Stomach (tissue), 9 donors: ENCODE results near the gene SULT1A1. TPM values are rescaled to one million over a fixed set of nuclear protein-coding genes. Genes with fewer than 3 reads are reported as not detected.
A peak's percentile ranks its signal among the peaks of the same experiment; 100 is the strongest.
"Not testable (repeated sequence)": the region's sequence is repeated elsewhere in the genome, so short reads cannot be mapped to it uniquely, and the experiment has no call there.

Experiments
- DNase-seq, 2 donors: peaks; one replicate each; pipeline versions ENCODE4 v3.0.0 to v3.0.0-alpha.2; 2013 to 2019
- H3K27ac ChIP-seq, 5 donors: fragments of 200-600 bp in 4 of 5; sonication (generic) in 4 of 5; one replicate each; pipeline ENCODE4 v1.5.1; 2013 to 2019; ENCODE audit warnings: mild to moderate bottlenecking in 1 of 5, moderate library complexity in 1 of 5
- H3K27me3 ChIP-seq, 3 donors: fragments of 200-600 bp; sonication (generic); one replicate each; pipeline ENCODE4 v1.5.1; 2017 to 2019; ENCODE audit warnings: mixed run types in 1 of 3
- H3K36me3 ChIP-seq, 4 donors: fragments of 200-600 bp; sonication (generic); 1 replicate in 3 of 4; 2 replicates in 1 of 4; pipeline ENCODE4 v1.5.1; 2016 to 2019
- H3K4me1 ChIP-seq, 4 donors: fragments of 200-600 bp; sonication (generic); one replicate each; pipeline ENCODE4 v1.5.1; 2016 to 2019
- H3K4me3 ChIP-seq, 4 donors: fragments of 200-600 bp; sonication (generic) in 3 of 4; one replicate each; pipeline ENCODE4 v1.5.1; 2016 to 2019; ENCODE audit warnings: mild to moderate bottlenecking in 1 of 4
- H3K9me3 ChIP-seq, 4 donors: fragments of 200-600 bp; sonication (generic); one replicate each; pipeline ENCODE4 v1.5.1; 2016 to 2019
- EP300 ChIP-seq: sonication (generic); formaldehyde crosslinking; IDR thresholded peaks from one replicate; pipeline ENCODE4 v1.6.1; 2017; ENCODE audit warnings: antibody characterized with exemption
- POLR2A ChIP-seq, 4 donors: fragments of 450-650 bp; IDR thresholded peaks; one replicate each; pipeline ENCODE4 v1.6.1; 2016; ENCODE audit warnings: antibody characterized with exemption in 4 of 4, control low read depth in 2 of 4, mild to moderate bottlenecking in 1 of 4, moderate library complexity in 1 of 4
- POLR2AphosphoS5 ChIP-seq, 3 donors: sonication (generic); formaldehyde crosslinking; IDR thresholded peaks; one replicate each; pipeline ENCODE4 v1.6.1; 2016; ENCODE audit warnings: antibody characterized with exemption in 3 of 3
- WGBS, 5 donors: extraction: QIAGEN DNeasy Blood & Tissue Kit in 3 of 5; methylation state at CpG; one replicate each; pipeline versions ENCODE4 v1.1.5 to v1.1.7; 2013 to 2018; 5-methylcytosine and 5-hydroxymethylcytosine counted together
- intact Hi-C: fragments of 100-400 bp; cut with DNase I; formaldehyde crosslinking; loops from one replicate; pipeline ENCODE4 v1.15.1; 2023; ENCODE audit warnings: low total_unique reads
- polyA plus RNA-seq, 3 donors: library from polyadenylated mRNA; stranded (reverse); fragments of 200-250 nt; gene quantifications; one replicate each; pipeline ENCODE4 v1.2.3, GENCODE V29; 2013
- total RNA-seq, 5 donors: library from RNA; depleted of rRNA; stranded (reverse); fragments of >200 nt; gene quantifications; one replicate each; pipeline versions ENCODE4 v1.1.0 to v1.2.3, GENCODE V29; 2014 to 2016
- TF ChIP-seq, protein P1 (sequence below), 7 experiments: fragments of 450-650 bp in 4 of 7; fragments of 200-600 bp in 3 of 7; sonication (generic) in 3 of 7; IDR thresholded peaks; one replicate each; pipeline ENCODE4 v1.5.1; 2016 to 2019; ENCODE audit warnings: antibody characterized with exemption in 7 of 7, control low read depth in 2 of 7, mild to moderate bottlenecking in 1 of 7
- donor health status: healthy with polysubstance abuse.
- donor health status: Bipolar disorder and iron deficiency.
- donor health status: healthy.

Gene SULT1A1
- total and polyA plus RNA-seq, 8 donors, result 6.2 to 99.8 (median 50.6) TPM

DNA sequence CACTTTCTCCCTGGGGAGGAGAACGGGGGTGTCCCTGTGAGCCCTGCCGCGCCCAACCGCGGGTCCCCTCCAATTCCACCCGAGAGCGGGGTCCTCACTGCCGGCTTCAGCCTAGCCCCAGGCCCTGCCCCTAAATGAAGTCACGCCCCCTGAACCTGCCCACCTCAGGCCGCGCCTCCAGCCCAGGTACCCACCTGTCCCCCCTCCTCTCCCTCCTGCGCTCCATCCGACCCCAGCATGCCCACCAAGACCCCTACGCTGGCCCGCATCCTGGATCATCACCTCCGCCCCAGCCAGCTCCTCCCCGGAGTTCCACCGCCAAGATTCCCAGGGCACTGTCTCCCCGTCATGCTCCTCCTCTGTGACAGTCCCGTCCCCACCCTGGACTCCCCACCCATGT lies 8.9 kb downstream of the SULT1A1 start:
- intact Hi-C loops, H3K9me3 ChIP-seq, DNase-seq, H3K27me3 ChIP-seq, H3K4me3 ChIP-seq, H3K27ac ChIP-seq: not testable (repeated sequence)
- WGBS, 5 donors, result 33 to 70% (median 64%) methylated on average over 8 to 11 of the region's 20 CpGs
- Histone ChIP-seq H3K36me3 (peaks cover 0 to 16% (median 8%) of the 10 kb centered on the region in 4 donors), H3K4me1 (peaks cover 11 to 21% (median 17%) of the 10 kb centered on the region in 4 donors)

DNA sequence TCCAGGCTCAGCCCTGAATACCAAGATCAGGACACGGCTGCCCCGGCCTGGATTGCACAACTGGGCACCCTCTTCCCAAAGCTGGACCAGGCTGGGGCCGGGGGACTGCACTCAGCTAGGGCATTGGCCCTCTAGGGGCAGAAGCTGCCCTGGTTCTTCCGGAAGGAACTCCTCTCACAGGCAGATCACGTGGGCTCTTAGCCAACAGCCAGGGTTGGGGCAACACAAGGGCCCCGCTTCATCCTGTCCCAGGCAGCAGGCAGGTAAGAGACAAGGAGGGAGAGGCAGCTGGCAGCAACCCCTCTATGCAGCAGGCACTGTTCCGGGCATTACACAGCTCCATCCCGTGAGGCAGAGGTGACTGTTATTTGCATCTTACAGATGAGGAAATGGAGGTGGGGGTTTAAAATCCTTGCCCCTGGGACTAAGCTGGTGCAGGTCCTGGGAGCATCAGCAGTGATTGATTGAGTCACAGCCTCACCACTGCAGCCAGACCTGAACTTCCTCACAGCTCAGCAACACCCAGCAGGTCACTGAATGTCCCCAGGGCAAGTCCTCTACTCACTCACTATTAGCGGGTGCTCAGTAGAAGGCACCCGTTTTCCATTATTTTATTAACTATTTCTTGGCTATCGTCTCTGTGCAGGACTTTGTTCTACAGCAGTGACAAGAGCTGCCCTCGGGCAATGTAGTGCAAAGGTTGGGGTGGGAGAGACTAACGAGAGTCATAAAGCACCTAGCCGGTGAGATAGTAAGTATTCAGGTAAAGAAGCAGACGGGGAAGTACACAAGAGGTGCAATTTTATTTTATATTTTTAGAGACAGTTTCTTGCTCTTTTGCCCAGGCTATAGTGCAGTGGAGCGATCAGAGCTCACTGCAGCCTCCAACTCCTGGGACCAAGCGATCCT lies 10.2 kb downstream of the SULT1A1 start:
- H3K9me3 ChIP-seq, H3K27me3 ChIP-seq, H3K4me3 ChIP-seq, intact Hi-C loops, DNase-seq, H3K27ac ChIP-seq: not testable (repeated sequence)
- WGBS, 5 donors, result no CpG with 5 or more reads among the region's 17 CpGs
- Histone ChIP-seq H3K4me1 (peaks cover 11 to 22% (median 17%) of the 10 kb centered on the region in 4 donors), H3K36me3 (peaks cover 0 to 10% (median 3%) of the 10 kb centered on the region in 4 donors)

DNA sequence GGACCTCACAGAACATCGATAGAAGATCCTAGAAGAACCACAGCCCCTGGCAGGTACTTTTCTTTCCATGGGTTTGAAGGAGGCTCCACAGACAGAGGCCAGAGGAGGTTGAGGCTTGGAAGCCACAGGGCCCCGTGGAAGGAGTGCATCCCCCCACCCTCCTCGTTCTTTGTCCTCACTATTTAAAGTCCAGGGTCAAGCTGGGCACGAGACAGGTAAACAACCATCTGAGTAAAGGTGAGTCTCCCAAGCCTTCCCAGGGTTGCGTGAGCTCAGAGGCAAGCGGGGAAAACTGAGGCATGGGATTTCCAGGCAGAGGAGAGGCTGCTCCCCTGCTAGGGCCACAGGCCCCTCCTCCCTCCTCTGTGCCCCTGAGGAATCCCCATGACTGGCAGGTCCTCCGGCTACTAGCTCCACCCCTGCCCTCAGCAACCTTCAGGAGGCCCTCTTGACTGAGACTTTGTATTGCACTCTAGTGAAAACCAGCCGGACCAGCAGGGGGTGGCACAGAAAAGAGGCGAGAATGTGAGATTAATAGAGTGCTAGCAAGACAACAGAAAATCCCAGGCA lies 12.1 kb downstream of the SULT1A1 start:
- Histone ChIP-seq H3K27me3 (peaks cover 0 to 5% (median 0%) of the 10 kb centered on the region in 3 donors), H3K36me3 (peaks cover 0 to 6% (median 2%) of the 10 kb centered on the region in 4 donors), H3K4me1 (peaks cover 11 to 22% (median 17%) of the 10 kb centered on the region in 4 donors), H3K27ac (no peak overlapping the region), H3K9me3 (no peaks in the 10 kb centered on the region), H3K4me3 (no peak overlapping the region)
- TF ChIP-seq POLR2A (IDR thresholded peaks at IDR 0.05), result no peak
- TF ChIP-seq EP300, result no peak
- TF ChIP-seq, protein P1, sequence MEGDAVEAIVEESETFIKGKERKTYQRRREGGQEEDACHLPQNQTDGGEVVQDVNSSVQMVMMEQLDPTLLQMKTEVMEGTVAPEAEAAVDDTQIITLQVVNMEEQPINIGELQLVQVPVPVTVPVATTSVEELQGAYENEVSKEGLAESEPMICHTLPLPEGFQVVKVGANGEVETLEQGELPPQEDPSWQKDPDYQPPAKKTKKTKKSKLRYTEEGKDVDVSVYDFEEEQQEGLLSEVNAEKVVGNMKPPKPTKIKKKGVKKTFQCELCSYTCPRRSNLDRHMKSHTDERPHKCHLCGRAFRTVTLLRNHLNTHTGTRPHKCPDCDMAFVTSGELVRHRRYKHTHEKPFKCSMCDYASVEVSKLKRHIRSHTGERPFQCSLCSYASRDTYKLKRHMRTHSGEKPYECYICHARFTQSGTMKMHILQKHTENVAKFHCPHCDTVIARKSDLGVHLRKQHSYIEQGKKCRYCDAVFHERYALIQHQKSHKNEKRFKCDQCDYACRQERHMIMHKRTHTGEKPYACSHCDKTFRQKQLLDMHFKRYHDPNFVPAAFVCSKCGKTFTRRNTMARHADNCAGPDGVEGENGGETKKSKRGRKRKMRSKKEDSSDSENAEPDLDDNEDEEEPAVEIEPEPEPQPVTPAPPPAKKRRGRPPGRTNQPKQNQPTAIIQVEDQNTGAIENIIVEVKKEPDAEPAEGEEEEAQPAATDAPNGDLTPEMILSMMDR (IDR thresholded peaks at IDR 0.05), result no peak
- TF ChIP-seq POLR2AphosphoS5 (IDR thresholded peaks at IDR 0.05), result no peak
- WGBS, 5 donors, result 60 to 69% (median 66%) methylated on average over 7 to 9 of the region's 9 CpGs
- DNase-seq, result peak in 1 of 2 donors; percentile 65
- intact Hi-C loops, result no loop called here

DNA sequence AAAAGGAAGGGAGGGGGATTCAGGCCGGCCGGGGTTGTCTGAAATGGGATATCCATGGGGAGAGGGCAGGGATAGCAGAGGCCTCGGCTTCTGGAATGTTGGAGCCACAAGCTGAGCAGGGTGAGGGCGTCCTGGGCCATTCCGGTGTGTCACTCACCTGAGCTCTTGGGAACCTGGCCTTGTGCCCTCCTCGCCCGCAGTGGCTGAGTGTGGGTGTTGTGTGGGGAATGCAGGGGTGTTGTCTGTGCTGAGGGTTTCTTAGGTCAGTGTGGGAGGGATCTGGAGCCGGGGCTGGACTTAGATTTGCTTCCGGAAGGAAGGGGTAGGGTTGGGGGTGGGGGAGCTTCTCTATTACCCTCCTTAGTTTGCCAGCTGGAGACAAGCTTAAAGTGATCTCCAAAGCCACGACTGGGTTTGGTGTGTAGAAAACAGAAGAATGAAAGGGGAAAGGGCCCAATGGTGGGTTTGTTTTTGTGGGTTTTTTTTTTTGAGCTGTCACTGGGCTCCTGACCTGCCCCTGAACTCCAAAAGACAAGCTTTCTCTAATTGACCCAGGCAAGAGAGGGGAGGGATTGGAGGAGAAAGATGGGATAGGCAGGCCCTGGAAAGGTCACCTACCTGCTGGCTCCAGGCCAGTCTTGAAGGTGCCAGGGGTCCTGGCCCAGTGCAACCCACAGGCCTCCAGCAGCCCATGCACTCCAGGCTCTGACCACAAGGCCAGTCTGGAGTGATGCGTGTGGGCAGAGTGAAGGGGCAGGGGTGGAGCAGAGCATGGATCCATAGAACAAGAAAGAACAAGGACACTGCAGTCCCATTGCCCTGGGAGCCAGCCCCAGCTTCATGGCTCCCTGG lies 12.8 kb downstream of the SULT1A1 start, which contains the start of gene SULT1A2:
Gene SULT1A2, minus strand, starts transcription at position 211 of the 852 bp plus-strand sequence. CDS start 1,120 bp downstream, outside the sequence.
- H3K4me3 ChIP-seq, result no peak within 1 kb of the TSS
- TF ChIP-seq EP300 (no peak), POLR2AphosphoS5 (IDR thresholded peaks at IDR 0.05) (no peak), POLR2A (IDR thresholded peaks at IDR 0.05) (no peak)
- TF ChIP-seq, protein P1 (IDR thresholded peaks at IDR 0.05), result no peak
- intact Hi-C loops, result no loop called here
- H3K36me3 ChIP-seq, result peaks cover 0 to 13% (median 9%) of the 10 kb centered on the region in 4 donors
- DNase-seq, result peak; percentile 60 to 79
- H3K27me3 ChIP-seq, result peaks cover 0 to 5% (median 0%) of the 10 kb centered on the region in 3 donors
- 17 to 26% (median 18%) methylated on average over 11 of the region's 11 CpGs for WGBS, 5 donors
- no peaks in the 10 kb centered on the region for H3K9me3 ChIP-seq
- peak within 1 kb of the TSS in 2 of 5 donors; percentile 38 to 41 for H3K27ac ChIP-seq
- H3K4me1 ChIP-seq, result peaks cover 11 to 22% (median 17%) of the 10 kb centered on the region in 4 donors
